Measurements from ENCODE around the gene ZNF774. TPM values are rescaled to one million over a fixed set of nuclear protein-coding genes. Genes with fewer than 3 reads are reported as not detected.

The ZNF774 gene
- total and polyA plus RNA-seq, 2 of the 13 experiments (the other 11 are each of a cell fraction or from before 2014, with no cell fraction given): 0.59 to 1.4 TPM

GRCh38 chr15:90343302-90343790, 8.7 kb upstream of the ZNF774 start:
- ChIA-PET POLR2A (no interaction called here), CTCF (ENCODE audit: low intra/inter-chr PET ratio, low total read pairs) (no interaction called here)
- TF ChIP-seq CENPX (CRISPR knock-in tag; IDR thresholded peaks at IDR 0.05): no peak
- no peak for TF ChIP-seq CENPBD1 (CRISPR knock-in tag; IDR thresholded peaks at IDR 0.05; ENCODE audit: borderline replicate concordance, low read depth)
- no peak for TF ChIP-seq RXRA (CRISPR knock-in tag; IDR thresholded peaks at IDR 0.05)
- no peak for TF ChIP-seq GATAD2A (CRISPR knock-in tag; IDR thresholded peaks at IDR 0.05)
- no peak for TF ChIP-seq ZC3H13 (CRISPR knock-in tag; IDR thresholded peaks at IDR 0.05)
- no peak for TF ChIP-seq PLSCR1 (CRISPR knock-in tag; IDR thresholded peaks at IDR 0.05; ENCODE audit: borderline replicate concordance)
- no peak for TF ChIP-seq HMG20A (CRISPR knock-in tag; IDR thresholded peaks at IDR 0.05; ENCODE audit: borderline replicate concordance)
- no peak for TF ChIP-seq TRIM24 (CRISPR knock-in tag; IDR thresholded peaks at IDR 0.05)
- no peak for TF ChIP-seq NR0B2 (CRISPR knock-in tag; IDR thresholded peaks at IDR 0.05)
- no peak for TF ChIP-seq ZNF660 (CRISPR knock-in tag; IDR thresholded peaks at IDR 0.05; ENCODE audit: borderline replicate concordance, low read depth)
- no peak for TF ChIP-seq TCF7 (IDR thresholded peaks at IDR 0.05; ENCODE audit: low read depth)
- no peak for TF ChIP-seq ZNF18 (CRISPR knock-in tag; IDR thresholded peaks at IDR 0.05; ENCODE audit: insufficient replicate concordance)
- no peak for TF ChIP-seq SOX5 (CRISPR knock-in tag; IDR thresholded peaks at IDR 0.05; ENCODE audit: borderline replicate concordance)
- intact Hi-C loops (cut with micrococcal nuclease; ENCODE audit: unreplicated experiment) (no loop called here), in situ Hi-C loops (cut with HindIII; ENCODE audit: extremely low pct_ligation_motif_present, low pct_unique_long_range_greater_than_20kb) (no loop called here)
- no peak overlapping the region for H3K27ac ChIP-seq (ENCODE audit: extremely low read length, insufficient read depth, low read length)
- no peaks in the 10 kb centered on the region for H3K4me1 ChIP-seq (ENCODE audit: insufficient read depth, low read length)
- ATAC-seq (no peak), DNase-seq (ENCODE audit: low spot score) (no peak), FAIRE-seq (no peak)
- BruUV-seq (replicated peaks): no TSS peak
- H2AFZ ChIP-seq (ENCODE audit: low read length): no peak overlapping the region
- H3K79me2 ChIP-seq (ENCODE audit: insufficient read depth, low read length): no peaks in the 10 kb centered on the region
- no peaks in the 10 kb centered on the region for H3K9me3 ChIP-seq (ENCODE audit: low read length)
- H3K36me3 ChIP-seq (replicated peaks in 1 of 2; ENCODE audit: control insufficient read depth in 1 of 2, insufficient read depth in 2 of 2, low read length in 2 of 2): no peaks in the 10 kb centered on the region
- WGBS (ENCODE audit: low lambda C conversion rate): 81% methylated on average over 5 of the region's 5 CpGs
- H3K4me2 ChIP-seq (ENCODE audit: low read depth, low read length): no peak overlapping the region
- H3K4me3 ChIP-seq (replicated peaks in 1 of 3; ENCODE audit: insufficient read depth in 1 of 3, low read depth in 2 of 3, low read length in 3 of 3): no peak overlapping the region
- no peaks in the 10 kb centered on the region for H4K20me1 ChIP-seq (ENCODE audit: insufficient read depth, low read length)
- H3K9ac ChIP-seq (ENCODE audit: insufficient read depth, low read depth, low read length): no peak overlapping the region
- peaks cover 0 to 4% of the 10 kb centered on the region in 2 experiments; a peak in 1 of 5 replicates for H3K27me3 ChIP-seq (ENCODE audit: control insufficient read depth in 1 of 2, insufficient read depth in 2 of 2, low read length in 2 of 2)
